K562 (cell line): Measurements from ENCODE around the gene POMT2. TPM values are rescaled to one million over a fixed set of nuclear protein-coding genes. Genes with fewer than 3 reads are reported as not detected.

Experiments
- ARID2 ChIP-seq: fragments of 450-650 bp; IDR thresholded peaks from 2 replicates; pipeline ENCODE4 v1.6.1; 2017; ENCODE audit warnings: antibody characterized with exemption, mild to moderate bottlenecking
- BRF2 ChIP-seq: IDR thresholded peaks from 3 replicates; pipeline ENCODE4 v1.6.1; 2011; ENCODE audit warnings: borderline replicate concordance, mild to moderate bottlenecking; ENCODE audit not compliant: insufficient read length, insufficient read depth
- CBX1 ChIP-seq: sonication (generic); IDR thresholded peaks from 2 replicates; pipeline ENCODE4 v1.6.1; 2016; ENCODE audit warnings: antibody characterized with exemption, low read depth, mild to moderate bottlenecking
- DMBX1 ChIP-seq: fragments of 250-450 bp; sonication (Bioruptor Pico); IDR thresholded peaks from 2 replicates; pipeline ENCODE4 v1.8.0; 2022; ENCODE audit warnings: inconsistent platforms, mild to moderate bottlenecking, moderate library complexity, borderline replicate concordance
- ETS2 ChIP-seq: IDR thresholded peaks from 2 replicates; pipeline ENCODE4 v1.6.1; 2016; ENCODE audit warnings: borderline replicate concordance, missing genetic modification characterization, mild to moderate bottlenecking, moderate library complexity, missing compliant biosample characterization; ENCODE audit not compliant: poor library complexity, severe bottlenecking
- GATAD2A ChIP-seq: fragments of 450-650 bp; IDR thresholded peaks from 2 replicates; pipeline ENCODE4 v1.6.1; 2017
- HIVEP1 ChIP-seq: fragments of 250-450 bp; sonication (Bioruptor Pico); IDR thresholded peaks from 2 replicates; pipeline ENCODE4 v1.4.0; 2020; ENCODE audit warnings: mild to moderate bottlenecking
- HLTF ChIP-seq: fragments of 450-650 bp; IDR thresholded peaks from 2 replicates; pipeline ENCODE4 v1.6.1; 2016
- KAT2B ChIP-seq: IDR thresholded peaks from one replicate; pipeline ENCODE4 v1.6.1; 2012; ENCODE audit warnings: low read depth, mild to moderate bottlenecking, control low read depth, inconsistent platforms, low read length, moderate library complexity
- RBM22 ChIP-seq: fragments of 200-400 bp; formaldehyde crosslinking; IDR thresholded peaks from 2 replicates; pipeline ENCODE4 v1.6.1; 2018; ENCODE audit warnings: low read length, low read depth; ENCODE audit not compliant: poor library complexity, severe bottlenecking
- RCOR1 ChIP-seq, 2 experiments: IDR thresholded peaks; 2 replicates each; pipeline ENCODE4 v1.6.1; 2012; ENCODE audit warnings: low read depth in 2 of 2, low read length in 2 of 2, borderline replicate concordance in 1 of 2, improper control_type of control experiment in 1 of 2
- SIN3A ChIP-seq, 2 experiments: fragments of 150-350 bp in 1 of 2; IDR thresholded peaks; 2 replicates each; pipeline ENCODE4 v1.6.1; 2011 to 2016; ENCODE audit warnings: borderline replicate concordance in 2 of 2, low read depth in 2 of 2, low read length in 2 of 2, mild to moderate bottlenecking in 2 of 2, moderate library complexity in 2 of 2; ENCODE audit not compliant: control insufficient read depth in 1 of 2
- SRF ChIP-seq, 2 experiments: fragments of 250-450, 450-650 bp in 1 of 2; sonication (Bioruptor Pico) in 1 of 2; sonication (generic) in 1 of 2; formaldehyde crosslinking; IDR thresholded peaks; 2 replicates each; pipeline versions ENCODE4 v1.5.0 to v1.5.1; 2020 to 2022; ENCODE audit warnings: mild to moderate bottlenecking in 1 of 2, missing genetic modification reagents in 1 of 2
- USF1 ChIP-seq: sonication (generic); formaldehyde crosslinking; IDR thresholded peaks from 2 replicates; pipeline ENCODE4 v1.9.0; 2022; ENCODE audit warnings: mild to moderate bottlenecking, missing genetic modification reagents
- ZNF23 ChIP-seq: fragments of 250-450 bp; sonication (Bioruptor Pico); IDR thresholded peaks from 2 replicates; pipeline ENCODE4 v1.4.0; 2020; ENCODE audit warnings: mild to moderate bottlenecking
- ZNF324 ChIP-seq: fragments of 250-450 bp; sonication (Bioruptor Pico); IDR thresholded peaks from 2 replicates; pipeline ENCODE4 v1.4.0; 2020; ENCODE audit warnings: mild to moderate bottlenecking
- ZNF407 ChIP-seq: fragments of 450-650 bp; IDR thresholded peaks from 2 replicates; pipeline ENCODE4 v1.6.1; 2016; ENCODE audit warnings: low read depth
- polyA plus RNA-seq, 8 experiments: library from polyadenylated mRNA; depleted of rRNA in 4 of 8; stranded (reverse) in 5 of 8; unstranded in 3 of 8; fragments of >200 nt; fragmentation: Nextera tagmentation in 2 of 8; fragmentation: Illumina TruSeq in 1 of 8; extraction: Ambion mirVana in 2 of 8; extraction: Trizol in 1 of 8; gene quantifications; 2 replicates each; pipeline versions ENCODE4 v1.2.1 to v1.2.3, GENCODE V29; 2011 to 2014; ENCODE audit warnings: inconsistent platforms in 1 of 8, missing spikeins in 1 of 8
- total RNA-seq, 7 experiments: library from RNA; depleted of rRNA in 6 of 7; stranded (reverse); fragments of >200 nt in 6 of 7; fragmentation: Illumina TruSeq in 2 of 7; extraction: Trizol in 2 of 7; gene quantifications; 2 replicates each; pipeline versions ENCODE4 v1.2.1 to v1.2.3, GENCODE V29; 2011 to 2021; ENCODE audit warnings: low replicate concordance in 1 of 7

The POMT2 gene
- total and polyA plus RNA-seq, 9 of the 15 experiments (the other 6 are each of a cell fraction or from before 2014, with no cell fraction given) = 0.39 to 16.6 (median 7.8) TPM

- TF ChIP-seq SRF (CRISPR knock-in tag; IDR thresholded peaks at IDR 0.05) = no peak
- peak; percentile 37; the same call in 1 of the 2 replicates for TF ChIP-seq USF1 (CRISPR knock-in tag)
- TF ChIP-seq ETS2 (tag) = no peak
- TF ChIP-seq ZNF407 = no peak
- TF ChIP-seq CBX1 = no peak
- peak in 1 of 2 experiments; percentile 53; a peak in 1 of 4 replicates for TF ChIP-seq SIN3A (IDR thresholded peaks at IDR 0.05; ENCODE audit: borderline replicate concordance in 2 of 2, control insufficient read depth in 1 of 2, low read depth in 2 of 2, low read length in 2 of 2)
- no peak for TF ChIP-seq DMBX1 (CRISPR knock-in tag)
- no peak for TF ChIP-seq GATAD2A
- TF ChIP-seq RBM22 = peak; percentile 65
- TF ChIP-seq ZNF324 = no peak
- no peak for TF ChIP-seq HIVEP1 (CRISPR knock-in tag)
- no peak for TF ChIP-seq BRF2
- no peak for TF ChIP-seq ARID2
- TF ChIP-seq KAT2B = no peak
- no peak for TF ChIP-seq HLTF
- 0 out of 4 replicates have a peak, but pooled peaks of 1 of the 2 experiments have one; percentile 13 for TF ChIP-seq RCOR1 (IDR thresholded peaks at IDR 0.05; ENCODE audit: borderline replicate concordance in 1 of 2, low read depth in 2 of 2, low read length in 2 of 2)
- no peak for TF ChIP-seq ZNF23 (CRISPR knock-in tag)
These were observed at the start of gene POMT2 (continued) for GRCh38 chr14:77320238-77320935.
